ENCODE data around the gene ITIH4. TPM values are rescaled to one million over a fixed set of nuclear protein-coding genes. Genes with fewer than 3 reads are reported as not detected.

ITIH4 gene
- total RNA-seq, 1 experiment from 2014 or later, result 0.80 TPM

DNA sequence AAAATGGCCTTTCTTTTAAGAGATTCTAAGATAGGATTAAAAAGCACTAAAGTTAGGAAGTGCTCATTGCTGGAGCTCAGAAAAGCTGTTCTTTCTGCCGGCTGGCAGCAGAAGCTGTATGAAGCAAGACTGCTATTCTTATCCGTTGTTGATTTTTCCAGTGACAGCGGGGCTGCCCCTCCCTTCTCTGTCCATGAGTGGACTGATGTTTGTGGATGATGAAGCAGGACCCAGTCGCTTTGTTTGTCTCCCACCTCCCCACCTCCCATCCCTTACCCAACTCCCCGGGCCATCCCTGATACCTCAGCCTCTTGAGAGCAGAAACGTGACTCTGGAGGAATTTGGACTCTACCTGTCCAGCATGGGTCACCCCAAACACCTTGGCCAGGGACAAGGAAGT, 14.7 kb upstream of the ITIH4 start:
- H3K4me3 ChIP-seq (ENCODE audit: low read length), result no peak overlapping the region
- no peaks in the 10 kb centered on the region for H3F3A ChIP-seq (ENCODE audit: low read length, unreplicated experiment)
- H2AFZ ChIP-seq (ENCODE audit: low read length), result no peak overlapping the region
- ChIA-PET POLR2A (ENCODE audit: unreplicated experiment) (no interaction called here), CTCF (interaction anchor here (0.6 kb wide), 1 partner anchor 14 kb away, joined by 3 read pairs; no protein-coding TSS in a partner anchor)
- no peaks in the 10 kb centered on the region for H3K4me1 ChIP-seq (ENCODE audit: insufficient read depth, low read length)
- DNase-seq (no peak), ATAC-seq (no peak)
- no peaks in the 10 kb centered on the region for H3K9me3 ChIP-seq (ENCODE audit: low read length)
- no peaks in the 10 kb centered on the region for H3K27me3 ChIP-seq (ENCODE audit: low read length)
- no peaks in the 10 kb centered on the region for H4K20me1 ChIP-seq (ENCODE audit: low read length)
- no peaks in the 10 kb centered on the region for H3K79me2 ChIP-seq (ENCODE audit: low read length)
- H3K9me2 ChIP-seq (replicated peaks; ENCODE audit: low read length), result no peaks in the 10 kb centered on the region
- no peak overlapping the region for H3K4me2 ChIP-seq (ENCODE audit: low read length)
- no peak overlapping the region for H3K27ac ChIP-seq (ENCODE audit: low read length)
- no TSS peak for BruUV-seq (replicated peaks)
- peaks cover 3% of the 10 kb centered on the region; the same call in 1 of the 2 replicates for H3K36me3 ChIP-seq (ENCODE audit: low read depth, low read length)
- TF ChIP-seq, protein P1, sequence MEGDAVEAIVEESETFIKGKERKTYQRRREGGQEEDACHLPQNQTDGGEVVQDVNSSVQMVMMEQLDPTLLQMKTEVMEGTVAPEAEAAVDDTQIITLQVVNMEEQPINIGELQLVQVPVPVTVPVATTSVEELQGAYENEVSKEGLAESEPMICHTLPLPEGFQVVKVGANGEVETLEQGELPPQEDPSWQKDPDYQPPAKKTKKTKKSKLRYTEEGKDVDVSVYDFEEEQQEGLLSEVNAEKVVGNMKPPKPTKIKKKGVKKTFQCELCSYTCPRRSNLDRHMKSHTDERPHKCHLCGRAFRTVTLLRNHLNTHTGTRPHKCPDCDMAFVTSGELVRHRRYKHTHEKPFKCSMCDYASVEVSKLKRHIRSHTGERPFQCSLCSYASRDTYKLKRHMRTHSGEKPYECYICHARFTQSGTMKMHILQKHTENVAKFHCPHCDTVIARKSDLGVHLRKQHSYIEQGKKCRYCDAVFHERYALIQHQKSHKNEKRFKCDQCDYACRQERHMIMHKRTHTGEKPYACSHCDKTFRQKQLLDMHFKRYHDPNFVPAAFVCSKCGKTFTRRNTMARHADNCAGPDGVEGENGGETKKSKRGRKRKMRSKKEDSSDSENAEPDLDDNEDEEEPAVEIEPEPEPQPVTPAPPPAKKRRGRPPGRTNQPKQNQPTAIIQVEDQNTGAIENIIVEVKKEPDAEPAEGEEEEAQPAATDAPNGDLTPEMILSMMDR (conservative IDR thresholded peaks at IDR 0.05; ENCODE audit: low read depth, low read length), result no peak
- TF ChIP-seq EZH2 (IDR thresholded peaks at IDR 0.05; ENCODE audit: low read length, unreplicated experiment) (no peak), EZH2phosphoT487 (IDR thresholded peaks at IDR 0.05; ENCODE audit: borderline replicate concordance, low read length) (no peak)
- intact Hi-C loops (cut with micrococcal nuclease), result no loop called here
- no peak overlapping the region for H3K9ac ChIP-seq (ENCODE audit: low read length)

GRCh38 chr3:52844290-52844975, 14.0 kb upstream of the ITIH4 start:
- ChIA-PET CTCF (no interaction called here), POLR2A (ENCODE audit: unreplicated experiment) (no interaction called here)
- H3K9ac ChIP-seq (ENCODE audit: low read length), result no peak overlapping the region
- H4K20me1 ChIP-seq (ENCODE audit: low read length), result no peaks in the 10 kb centered on the region
- H3K9me3 ChIP-seq (ENCODE audit: low read length), result no peaks in the 10 kb centered on the region
- no peaks in the 10 kb centered on the region for H3F3A ChIP-seq (ENCODE audit: low read length, unreplicated experiment)
- no peak overlapping the region for H3K27ac ChIP-seq (ENCODE audit: low read length)
- no TSS peak for BruUV-seq (replicated peaks)
- intact Hi-C loops (cut with micrococcal nuclease), result no loop called here
- no peak for ATAC-seq
- H3K9me2 ChIP-seq (replicated peaks; ENCODE audit: low read length), result no peaks in the 10 kb centered on the region
- H3K36me3 ChIP-seq (ENCODE audit: low read depth, low read length), result no peaks in the 10 kb centered on the region
- TF ChIP-seq, protein P1 (conservative IDR thresholded peaks at IDR 0.05; ENCODE audit: low read depth, low read length), result no peak
- TF ChIP-seq EZH2 (IDR thresholded peaks at IDR 0.05; ENCODE audit: low read length, unreplicated experiment) (no peak), EZH2phosphoT487 (IDR thresholded peaks at IDR 0.05; ENCODE audit: borderline replicate concordance, low read length) (no peak)
- no peak overlapping the region for H3K4me3 ChIP-seq (ENCODE audit: low read length)
- no peaks in the 10 kb centered on the region for H3K27me3 ChIP-seq (ENCODE audit: low read length)
- no peak for DNase-seq
- H3K4me1 ChIP-seq (ENCODE audit: insufficient read depth, low read length), result no peaks in the 10 kb centered on the region
- no peaks in the 10 kb centered on the region for H3K79me2 ChIP-seq (ENCODE audit: low read length)
- no peak overlapping the region for H3K4me2 ChIP-seq (ENCODE audit: low read length)
- H2AFZ ChIP-seq (ENCODE audit: low read length), result no peak overlapping the region

GRCh38 chr3:52843881-52844280, 13.4 kb upstream of the ITIH4 start:
- no peaks in the 10 kb centered on the region for H4K20me1 ChIP-seq (ENCODE audit: low read length)
- no peaks in the 10 kb centered on the region for H3K36me3 ChIP-seq (ENCODE audit: low read depth, low read length)
- no peaks in the 10 kb centered on the region for H3K9me2 ChIP-seq (replicated peaks; ENCODE audit: low read length)
- H3K4me1 ChIP-seq (ENCODE audit: insufficient read depth, low read length), result no peaks in the 10 kb centered on the region
- no peaks in the 10 kb centered on the region for H3K9me3 ChIP-seq (ENCODE audit: low read length)
- H3K27me3 ChIP-seq (ENCODE audit: low read length), result no peaks in the 10 kb centered on the region
- no TSS peak for BruUV-seq (replicated peaks)
- no peaks in the 10 kb centered on the region for H3K79me2 ChIP-seq (ENCODE audit: low read length)
- DNase-seq, result no peak
- ATAC-seq, result no peak
- intact Hi-C loops (cut with micrococcal nuclease), result no loop called here
- no peak overlapping the region for H3K4me2 ChIP-seq (ENCODE audit: low read length)
- no peak overlapping the region for H3K27ac ChIP-seq (ENCODE audit: low read length)
- H2AFZ ChIP-seq (ENCODE audit: low read length), result no peak overlapping the region
- no peak for TF ChIP-seq EZH2phosphoT487 (IDR thresholded peaks at IDR 0.05; ENCODE audit: borderline replicate concordance, low read length)
- TF ChIP-seq, protein P1 (conservative IDR thresholded peaks at IDR 0.05; ENCODE audit: low read depth, low read length), result no peak
- no peak for TF ChIP-seq EZH2 (IDR thresholded peaks at IDR 0.05; ENCODE audit: low read length, unreplicated experiment)
- POLR2A ChIA-PET (ENCODE audit: unreplicated experiment), result no interaction called here
- CTCF ChIA-PET, result no interaction called here
- no peak overlapping the region for H3K9ac ChIP-seq (ENCODE audit: low read length)
- H3K4me3 ChIP-seq (ENCODE audit: low read length), result no peak overlapping the region
- H3F3A ChIP-seq (ENCODE audit: low read length, unreplicated experiment), result no peaks in the 10 kb centered on the region

Data from PC-3 (cell line).